ENCODE results near the gene TTLL12. TPM values are rescaled to one million over a fixed set of nuclear protein-coding genes. Genes with fewer than 3 reads are reported as not detected.

TTLL12 gene
- total RNA-seq, 1 donor from 2014 or later, result 15.1 TPM

DNA sequence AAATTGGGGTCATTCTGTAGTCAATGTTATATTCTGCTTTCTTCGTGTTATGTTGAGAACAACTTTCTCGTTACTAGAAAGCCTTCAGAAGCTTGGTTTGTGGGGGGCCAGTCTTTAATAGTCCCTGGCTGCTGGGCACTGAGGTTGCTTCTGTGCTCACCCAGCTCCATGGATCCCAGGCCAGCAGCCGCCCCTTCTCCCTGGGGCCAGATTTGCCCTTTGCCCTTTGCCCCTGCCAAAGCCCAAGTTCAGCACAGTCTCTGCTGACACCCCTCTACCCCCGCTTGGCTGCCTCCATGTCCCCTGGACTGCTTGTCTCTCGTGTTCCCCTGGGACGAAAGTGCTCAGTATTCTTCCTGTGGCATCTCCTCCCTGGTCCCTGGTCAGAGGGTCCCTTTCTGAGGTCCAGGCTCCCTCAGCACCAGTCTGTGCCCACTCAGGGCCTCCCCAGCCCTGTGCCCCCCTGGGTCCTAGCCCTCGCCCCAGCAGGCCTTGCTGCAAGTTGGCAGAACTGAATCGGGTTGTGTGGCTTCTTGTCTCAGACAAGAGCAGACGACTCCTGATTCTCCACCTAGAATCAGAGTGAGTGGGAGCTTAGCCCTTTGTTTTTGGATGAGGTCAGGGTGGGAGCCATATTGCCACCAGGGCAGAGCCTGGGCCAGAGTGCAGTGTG lies 28.9 kb downstream of the TTLL12 start:
- H3K27me3 Mint-ChIP-seq (ENCODE audit: unreplicated experiment), result peaks cover 6% of the 10 kb centered on the region
- H3K4me1 Mint-ChIP-seq (ENCODE audit: unreplicated experiment), result peaks cover 1% of the 10 kb centered on the region
- no peaks in the 10 kb centered on the region for H3K36me3 Mint-ChIP-seq (ENCODE audit: low read depth, unreplicated experiment)
- no peak for DNase-seq (ENCODE audit: low spot score)
- TF ChIP-seq, protein P1, sequence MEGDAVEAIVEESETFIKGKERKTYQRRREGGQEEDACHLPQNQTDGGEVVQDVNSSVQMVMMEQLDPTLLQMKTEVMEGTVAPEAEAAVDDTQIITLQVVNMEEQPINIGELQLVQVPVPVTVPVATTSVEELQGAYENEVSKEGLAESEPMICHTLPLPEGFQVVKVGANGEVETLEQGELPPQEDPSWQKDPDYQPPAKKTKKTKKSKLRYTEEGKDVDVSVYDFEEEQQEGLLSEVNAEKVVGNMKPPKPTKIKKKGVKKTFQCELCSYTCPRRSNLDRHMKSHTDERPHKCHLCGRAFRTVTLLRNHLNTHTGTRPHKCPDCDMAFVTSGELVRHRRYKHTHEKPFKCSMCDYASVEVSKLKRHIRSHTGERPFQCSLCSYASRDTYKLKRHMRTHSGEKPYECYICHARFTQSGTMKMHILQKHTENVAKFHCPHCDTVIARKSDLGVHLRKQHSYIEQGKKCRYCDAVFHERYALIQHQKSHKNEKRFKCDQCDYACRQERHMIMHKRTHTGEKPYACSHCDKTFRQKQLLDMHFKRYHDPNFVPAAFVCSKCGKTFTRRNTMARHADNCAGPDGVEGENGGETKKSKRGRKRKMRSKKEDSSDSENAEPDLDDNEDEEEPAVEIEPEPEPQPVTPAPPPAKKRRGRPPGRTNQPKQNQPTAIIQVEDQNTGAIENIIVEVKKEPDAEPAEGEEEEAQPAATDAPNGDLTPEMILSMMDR (IDR thresholded peaks at IDR 0.05; ENCODE audit: unreplicated experiment), result no peak
- H3K4me3 Mint-ChIP-seq (ENCODE audit: unreplicated experiment), result no peak overlapping the region
- no peak overlapping the region for H3K27ac Mint-ChIP-seq (ENCODE audit: unreplicated experiment)
- no peaks in the 10 kb centered on the region for H3K9me3 Mint-ChIP-seq (ENCODE audit: unreplicated experiment)

DNA sequence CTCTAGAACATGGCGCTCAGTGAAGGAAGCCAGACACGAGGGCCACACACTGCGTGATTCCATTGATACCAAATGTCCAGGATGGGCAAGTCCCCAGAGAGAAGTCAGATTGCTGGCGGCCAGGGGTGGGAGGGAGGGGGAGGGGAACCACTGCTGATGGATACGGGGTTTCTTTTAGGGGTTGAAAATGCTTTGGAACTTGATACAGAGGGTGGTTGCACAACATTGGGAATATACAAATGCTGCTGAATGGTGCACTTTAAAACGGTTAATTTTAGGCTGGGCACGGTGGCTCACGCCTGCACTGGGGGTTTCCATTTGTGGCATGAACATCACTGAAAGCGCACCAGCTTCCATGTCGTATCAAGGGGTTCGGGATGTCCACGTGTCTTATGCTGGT lies 30.5 kb downstream of the TTLL12 start:
- peaks cover 2% of the 10 kb centered on the region for H3K4me1 Mint-ChIP-seq (ENCODE audit: unreplicated experiment)
- H3K27ac Mint-ChIP-seq (ENCODE audit: unreplicated experiment), result no peak overlapping the region
- H3K9me3 Mint-ChIP-seq (ENCODE audit: unreplicated experiment), result no peaks in the 10 kb centered on the region
- no peaks in the 10 kb centered on the region for H3K36me3 Mint-ChIP-seq (ENCODE audit: low read depth, unreplicated experiment)
- H3K4me3 Mint-ChIP-seq (ENCODE audit: unreplicated experiment), result no peak overlapping the region
- TF ChIP-seq, protein P1 (IDR thresholded peaks at IDR 0.05; ENCODE audit: unreplicated experiment), result no peak
- DNase-seq (ENCODE audit: low spot score), result no peak
- peaks cover 6% of the 10 kb centered on the region for H3K27me3 Mint-ChIP-seq (ENCODE audit: unreplicated experiment)

DNA sequence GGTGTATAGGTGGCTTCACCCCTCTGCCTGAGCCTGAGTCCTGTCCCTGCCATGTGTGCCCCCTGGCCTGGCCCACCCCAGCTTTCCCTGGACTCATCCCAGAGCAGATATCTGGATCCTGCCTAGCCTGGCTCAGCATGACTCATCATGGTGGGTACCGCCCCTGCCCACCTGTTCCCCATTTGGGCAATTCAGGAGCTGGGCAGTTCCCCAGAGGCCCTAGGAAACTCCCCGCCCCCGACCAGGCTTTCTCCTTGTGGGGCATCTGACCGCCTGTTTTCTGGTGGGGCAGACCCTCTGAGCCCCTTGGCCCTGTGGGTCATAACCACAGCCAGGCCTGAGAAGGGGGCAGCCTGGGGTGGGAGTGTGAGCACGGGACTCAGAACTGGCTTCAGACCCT lies 31.1 kb downstream of the TTLL12 start:
- Mint-ChIP-seq H3K27ac (ENCODE audit: unreplicated experiment) (no peak overlapping the region), H3K9me3 (ENCODE audit: unreplicated experiment) (no peaks in the 10 kb centered on the region), H3K27me3 (ENCODE audit: unreplicated experiment) (peaks cover 9% of the 10 kb centered on the region)

DNA sequence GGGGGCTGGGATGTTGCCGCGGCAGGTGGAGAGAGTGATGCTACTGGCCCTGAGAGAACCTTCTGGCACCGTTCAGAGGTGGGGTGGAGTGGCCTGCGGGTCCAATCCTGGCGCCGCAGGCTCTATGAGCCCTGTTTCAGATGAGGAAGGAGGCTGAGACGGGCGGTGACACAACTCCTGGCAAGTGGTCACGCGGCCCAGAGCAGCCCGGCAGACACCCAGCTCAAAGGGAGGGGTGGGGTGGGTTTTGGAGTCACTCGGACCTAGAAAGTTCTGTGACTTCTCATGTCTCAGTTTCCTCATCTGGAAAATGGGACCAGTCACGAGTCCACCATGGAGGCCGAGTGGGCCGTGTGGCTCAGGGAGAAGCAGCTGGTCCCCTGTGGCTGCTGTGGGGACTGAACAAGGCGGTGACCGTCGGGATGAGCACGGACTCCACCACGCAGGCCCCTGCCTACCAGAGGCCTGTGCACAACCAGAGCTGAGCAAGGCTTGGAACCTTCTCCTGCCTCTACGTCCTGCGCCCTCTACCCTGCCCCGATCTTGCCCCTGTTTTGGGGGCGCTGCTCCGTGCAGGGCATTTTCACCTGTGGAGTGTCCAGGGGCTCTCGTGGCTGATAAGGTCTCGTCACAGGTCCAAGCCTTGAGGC lies 31.9 kb downstream of the TTLL12 start:
- Mint-ChIP-seq H3K36me3 (ENCODE audit: low read depth, unreplicated experiment) (no peaks in the 10 kb centered on the region), H3K27ac (ENCODE audit: unreplicated experiment) (no peak overlapping the region), H3K4me3 (ENCODE audit: unreplicated experiment) (no peak overlapping the region), H3K27me3 (ENCODE audit: unreplicated experiment) (peaks cover 4% of the 10 kb centered on the region), H3K9me3 (ENCODE audit: unreplicated experiment) (no peaks in the 10 kb centered on the region), H3K4me1 (ENCODE audit: unreplicated experiment) (peaks cover 8% of the 10 kb centered on the region)
- TF ChIP-seq, protein P1 (IDR thresholded peaks at IDR 0.05; ENCODE audit: unreplicated experiment), result no peak
- DNase-seq (ENCODE audit: low spot score), result no peak

More for the DNA sequence above, 31.1 kb downstream of the TTLL12 start:
- TF ChIP-seq, protein P1 (IDR thresholded peaks at IDR 0.05; ENCODE audit: unreplicated experiment), result no peak
- no peak overlapping the region for H3K4me3 Mint-ChIP-seq (ENCODE audit: unreplicated experiment)
- no peak for DNase-seq (ENCODE audit: low spot score)
- no peaks in the 10 kb centered on the region for H3K36me3 Mint-ChIP-seq (ENCODE audit: low read depth, unreplicated experiment)
- peaks cover 6% of the 10 kb centered on the region for H3K4me1 Mint-ChIP-seq (ENCODE audit: unreplicated experiment)

DNA sequence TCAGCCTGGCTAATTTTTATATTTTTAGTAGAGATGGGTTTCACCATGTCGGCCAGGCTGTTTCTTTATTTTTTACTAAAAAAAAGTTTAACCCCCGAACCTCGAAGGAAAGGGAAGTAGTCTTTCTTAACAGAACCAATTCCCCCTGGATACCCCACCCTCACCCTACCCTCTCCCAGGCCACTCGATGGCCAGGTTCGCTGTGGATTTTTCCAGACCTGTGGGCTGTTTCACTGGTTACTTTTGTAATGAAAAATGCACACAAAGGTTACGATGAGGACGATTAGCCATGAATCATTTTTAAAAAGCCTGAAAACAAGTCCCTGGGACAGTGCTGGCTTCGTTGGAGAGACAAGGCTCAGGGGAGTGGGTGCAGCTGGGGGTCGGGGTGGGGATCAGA lies 33.0 kb downstream of the TTLL12 start:
- no peak for DNase-seq (ENCODE audit: low spot score)
- Mint-ChIP-seq H3K36me3 (ENCODE audit: low read depth, unreplicated experiment) (no peaks in the 10 kb centered on the region), H3K9me3 (ENCODE audit: unreplicated experiment) (no peaks in the 10 kb centered on the region), H3K4me3 (ENCODE audit: unreplicated experiment) (no peak overlapping the region), H3K27me3 (ENCODE audit: unreplicated experiment) (peaks cover 4% of the 10 kb centered on the region), H3K27ac (ENCODE audit: unreplicated experiment) (no peak overlapping the region), H3K4me1 (ENCODE audit: unreplicated experiment) (peaks cover 8% of the 10 kb centered on the region)
- TF ChIP-seq, protein P1 (IDR thresholded peaks at IDR 0.05; ENCODE audit: unreplicated experiment), result no peak

Measured in endothelial cell (in vitro differentiated cells).